Measurements from ENCODE around the gene NUP188.

The NUP188 gene

GRCh38 chr9:129053020-129053419 lies 105.5 kb downstream of the NUP188 start:
- no peak for DNase-seq (ENCODE audit: low read depth)
- TF ChIP-seq CTCF (IDR thresholded peaks at IDR 0.05; ENCODE audit: low read depth, low read length, missing control alignments): no peak
- H3K4me3 ChIP-seq (ENCODE audit: low read depth, low read length): no peak overlapping the region

GRCh38 chr9:129054163-129054851 lies 106.8 kb downstream of the NUP188 start:
- no peak for DNase-seq (ENCODE audit: low read depth)
- no peak overlapping the region for H3K4me3 ChIP-seq (ENCODE audit: low read depth, low read length)
- TF ChIP-seq CTCF (IDR thresholded peaks at IDR 0.05; ENCODE audit: low read depth, low read length, missing control alignments): no peak
